Measurements from ENCODE around the gene CHST14.

- TF ChIP-seq SPI1 (IDR thresholded peaks at IDR 0.05; ENCODE audit: low read depth, low read length) (no peak), POLR2A (IDR thresholded peaks at IDR 0.05; ENCODE audit: low read depth, low read length) (no peak)
These were observed 43.6 kb upstream of the CHST14 start for GRCh38 chr15:40427188-40427587.
